RPMI7951 (cell line): ENCODE measurements around the gene UBXN10. TPM values are rescaled to one million over a fixed set of nuclear protein-coding genes. Genes with fewer than 3 reads are reported as not detected.

Experiments
- DNase-seq: peaks from one replicate; pipeline ENCODE4 v3.0.0-alpha.2; 2012; ENCODE audit warnings: low read depth
- total RNA-seq: library from RNA; depleted of rRNA; stranded (reverse); fragments of >200 nt; shearing (Covaris generic); gene quantifications from 2 replicates; pipeline ENCODE4 v1.2.3, GENCODE V29; 2014; rRNA removed

UBXN10 gene, protein sequence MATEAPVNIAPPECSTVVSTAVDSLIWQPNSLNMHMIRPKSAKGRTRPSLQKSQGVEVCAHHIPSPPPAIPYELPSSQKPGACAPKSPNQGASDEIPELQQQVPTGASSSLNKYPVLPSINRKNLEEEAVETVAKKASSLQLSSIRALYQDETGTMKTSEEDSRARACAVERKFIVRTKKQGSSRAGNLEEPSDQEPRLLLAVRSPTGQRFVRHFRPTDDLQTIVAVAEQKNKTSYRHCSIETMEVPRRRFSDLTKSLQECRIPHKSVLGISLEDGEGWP
- total RNA-seq: 0.10 and 0.12 TPM in 2 replicates

GRCh38 chr1:20185834-20186782, at the start of gene UBXN10, which contains the start of gene PLA2G2C:
Gene UBXN10 (plus strand): TSS chr1:20186096. CDS start chr1:20190562, 4,466 bp downstream.
Gene PLA2G2C (minus strand): TSS chr1:20186518. CDS start chr1:20177363, 9,155 bp downstream.
- no peak for DNase-seq

DNA sequence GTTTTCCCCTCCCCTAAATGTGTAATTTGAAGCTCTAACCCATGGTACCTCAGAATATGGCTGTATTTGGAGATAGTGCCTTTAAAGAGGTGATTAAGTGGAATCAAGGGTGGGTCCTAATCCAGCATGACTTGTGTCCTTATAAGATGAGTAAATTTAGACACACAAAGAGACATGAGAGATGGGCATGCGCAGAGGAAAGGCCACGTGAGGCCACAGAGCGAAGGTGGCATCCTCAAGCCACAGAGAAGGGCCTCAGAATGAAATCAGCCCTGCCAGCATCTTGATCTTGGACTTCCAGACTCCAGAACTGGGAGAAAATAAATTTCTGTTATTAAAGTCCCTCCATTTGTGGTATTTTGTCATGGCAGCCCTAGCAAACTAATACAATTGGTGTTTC, 49.6 kb upstream of the UBXN10 start:
- no peak for DNase-seq

DNA sequence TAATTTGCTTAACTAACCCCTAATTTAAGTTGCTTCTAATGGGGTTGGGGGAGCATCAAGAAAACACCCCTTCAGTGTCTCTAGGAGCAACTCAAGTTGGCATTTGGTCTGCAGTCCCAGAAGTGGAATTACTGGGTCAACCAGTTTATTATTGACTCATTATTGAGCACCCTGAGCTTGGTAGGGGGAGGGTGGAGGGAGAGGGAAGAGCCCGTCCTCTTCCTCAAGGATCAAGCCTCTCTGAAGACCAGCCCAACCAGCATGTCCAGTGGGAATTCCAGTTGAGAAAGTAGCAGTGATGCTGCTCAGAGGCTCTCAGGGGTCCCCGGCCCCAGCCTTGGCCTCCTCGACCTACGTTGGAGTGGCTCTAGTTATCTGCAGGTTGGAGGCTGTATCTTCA, 48.8 kb upstream of the UBXN10 start:
- no peak for DNase-seq

GRCh38 chr1:20137604-20138003, 48.3 kb upstream of the UBXN10 start:
- DNase-seq: no peak

DNA sequence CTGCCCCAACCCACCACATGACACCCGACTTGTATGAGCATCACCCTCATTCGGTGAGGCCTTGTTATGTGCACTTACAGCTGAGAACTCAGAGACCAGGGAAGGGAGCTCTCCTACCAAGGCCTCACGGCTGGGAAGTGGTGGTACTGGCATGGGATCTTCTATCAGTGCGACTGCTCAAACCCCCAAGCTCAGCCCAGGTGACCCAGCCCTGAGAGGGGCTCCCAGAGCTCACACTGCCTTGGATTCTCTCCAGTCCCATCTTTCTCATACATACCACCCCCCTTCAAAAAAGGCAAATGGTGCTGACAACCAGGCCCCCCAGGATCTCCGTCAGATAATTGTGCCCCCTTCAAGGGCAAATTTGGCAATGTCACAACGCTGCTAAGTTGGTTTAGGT, 47.5 kb upstream of the UBXN10 start:
- no peak for DNase-seq

DNA sequence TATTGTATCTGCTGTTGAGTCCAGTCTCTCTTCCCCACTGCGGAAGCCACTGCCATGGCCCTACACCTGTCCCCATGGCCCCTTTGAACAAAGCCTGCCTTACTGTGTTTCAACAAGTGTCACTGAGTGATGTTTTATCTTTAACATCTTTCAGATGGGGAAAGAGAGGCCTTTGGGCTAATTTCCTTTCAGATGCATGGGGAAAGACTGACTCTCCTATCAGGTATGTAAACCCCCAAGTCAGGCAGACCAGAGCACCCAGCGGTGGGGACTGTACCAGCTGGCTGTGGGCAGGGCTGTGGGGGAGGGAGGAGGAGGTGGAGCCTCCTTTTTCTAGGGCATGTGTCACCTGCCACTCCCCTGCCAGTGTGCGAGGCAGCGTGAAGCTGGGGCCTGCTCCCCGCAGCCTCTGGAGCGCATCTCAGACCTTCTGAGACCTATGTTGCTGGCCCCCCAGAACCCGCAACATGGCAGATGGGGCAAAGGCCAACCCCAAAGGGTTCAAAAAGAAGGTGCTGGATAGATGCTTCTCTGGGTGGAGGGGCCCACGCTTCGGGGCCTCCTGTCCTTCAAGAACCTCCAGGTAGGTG, 46.8 kb upstream of the UBXN10 start, which contains the start of gene PLA2G2F:
Gene PLA2G2F (plus strand): TSS at position 363 of the 590 bp plus-strand sequence. CDS start 105 bp downstream, at position 468.
- DNase-seq: no peak

DNA sequence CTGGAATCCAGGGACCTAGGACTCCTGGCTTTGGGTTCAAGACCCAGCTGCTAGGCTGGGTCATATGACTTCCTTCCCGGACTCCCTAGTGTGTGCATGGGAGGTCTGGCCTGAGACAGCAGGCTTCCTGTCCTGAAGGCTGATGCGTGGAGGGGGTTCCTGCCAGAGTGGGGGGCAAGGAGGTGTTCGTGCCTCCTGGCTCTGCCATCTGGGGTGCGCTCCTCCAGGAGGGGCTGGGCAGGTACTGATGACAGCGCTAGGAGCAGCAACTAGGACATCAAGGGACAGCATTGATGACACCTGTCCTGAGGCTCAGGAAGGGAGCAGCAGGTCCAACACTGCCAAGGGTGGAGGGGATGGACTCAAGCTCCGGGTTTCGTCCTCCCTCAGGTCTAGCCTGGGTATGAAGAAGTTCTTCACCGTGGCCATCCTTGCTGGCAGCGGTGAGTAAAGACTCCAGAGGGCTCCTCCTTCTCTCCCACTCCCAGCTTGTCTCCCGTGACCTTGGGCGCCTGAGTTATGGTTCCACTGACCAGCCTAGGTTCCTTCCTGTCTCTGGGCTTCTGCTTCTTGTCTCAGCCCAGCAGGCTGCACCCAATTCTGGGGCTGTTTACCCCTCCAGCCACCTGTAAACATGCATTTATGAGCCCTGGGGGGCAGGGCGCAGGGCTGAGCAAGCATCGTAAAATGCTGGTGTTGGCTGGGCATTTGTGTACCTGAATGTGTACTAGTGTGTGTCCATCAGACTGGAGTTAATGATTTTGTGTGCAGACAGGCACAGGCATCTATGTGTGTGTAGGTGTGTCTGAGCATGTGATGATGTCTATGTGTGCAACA, 45.9 kb upstream of the UBXN10 start:
- DNase-seq: no peak

GRCh38 chr1:20141001-20141400, 44.9 kb upstream of the UBXN10 start:
- DNase-seq: no peak

DNA sequence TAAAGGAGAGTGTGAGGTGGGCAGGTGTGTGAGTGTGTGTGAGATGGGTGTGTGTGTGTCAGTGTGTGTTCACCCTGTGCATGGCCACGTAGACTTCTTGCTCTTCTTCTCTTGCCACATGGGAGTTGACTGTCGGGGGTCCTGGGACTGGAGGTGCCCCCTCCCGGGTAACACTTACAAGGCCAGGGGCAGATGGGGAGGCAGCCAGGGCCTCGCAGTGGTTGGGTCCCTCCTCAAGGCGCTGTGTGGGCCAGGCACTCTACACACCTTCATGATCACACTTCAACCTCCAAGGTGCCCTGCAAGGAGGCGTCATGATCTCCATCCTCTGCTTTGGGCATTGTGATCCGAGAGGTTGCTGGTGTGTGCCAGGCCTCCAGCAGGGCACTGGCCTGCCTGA, 44.4 kb upstream of the UBXN10 start:
- DNase-seq: no peak

GRCh38 chr1:20142001-20142710, 43.7 kb upstream of the UBXN10 start:
- DNase-seq: no peak

DNA sequence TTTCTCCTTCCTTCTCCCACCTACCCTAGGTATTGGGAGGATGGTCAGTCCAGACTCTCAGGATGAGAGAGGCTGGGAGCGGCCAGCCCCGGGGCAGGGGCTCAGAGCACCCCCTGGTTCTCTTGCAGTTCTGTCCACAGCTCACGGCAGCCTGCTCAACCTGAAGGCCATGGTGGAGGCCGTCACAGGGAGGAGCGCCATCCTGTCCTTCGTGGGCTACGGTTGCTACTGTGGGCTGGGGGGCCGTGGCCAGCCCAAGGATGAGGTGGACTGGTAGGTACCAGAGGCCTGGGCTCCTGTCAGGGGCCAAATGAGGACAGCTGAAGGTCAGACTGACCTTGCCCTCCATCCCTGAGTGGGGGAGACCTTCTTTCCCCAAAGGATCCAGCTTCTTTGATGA, 42.6 kb upstream of the UBXN10 start:
- DNase-seq: no peak

GRCh38 chr1:20143734-20144565, 41.9 kb upstream of the UBXN10 start:
- DNase-seq: no peak

DNA sequence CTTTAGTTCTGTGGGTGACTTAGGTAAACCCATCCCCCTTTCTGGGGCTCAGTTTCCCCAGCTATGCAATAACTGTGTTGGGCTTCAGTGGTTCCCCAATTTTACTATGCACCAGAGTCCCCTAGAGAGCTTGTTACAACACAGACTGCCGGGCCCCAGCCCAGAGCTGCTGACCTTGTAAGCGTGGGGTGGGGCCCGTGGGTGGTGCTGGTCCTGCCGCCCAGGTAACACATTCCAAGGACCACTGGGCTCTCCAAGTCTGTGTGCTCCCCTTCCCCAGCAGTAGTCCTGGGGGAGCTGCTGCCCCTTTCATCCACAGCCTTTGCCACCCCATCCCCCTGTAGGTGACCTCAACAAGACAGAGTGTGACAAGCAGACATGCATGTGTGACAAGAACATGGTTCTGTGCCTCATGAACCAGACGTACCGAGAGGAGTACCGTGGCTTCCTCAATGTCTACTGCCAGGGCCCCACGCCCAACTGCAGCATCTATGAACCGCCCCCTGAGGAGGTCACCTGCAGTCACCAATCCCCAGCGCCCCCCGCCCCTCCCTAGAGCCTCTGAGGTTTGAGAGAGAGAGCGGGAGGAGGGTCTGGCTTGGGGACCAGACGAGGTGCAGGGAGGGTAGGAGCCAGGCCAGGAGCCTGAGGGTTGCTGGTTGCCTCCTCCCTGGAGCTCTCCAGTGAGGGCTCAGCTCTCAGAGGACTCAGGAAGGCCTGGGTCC, 37.9 kb upstream of the UBXN10 start:
- DNase-seq: no peak

DNA sequence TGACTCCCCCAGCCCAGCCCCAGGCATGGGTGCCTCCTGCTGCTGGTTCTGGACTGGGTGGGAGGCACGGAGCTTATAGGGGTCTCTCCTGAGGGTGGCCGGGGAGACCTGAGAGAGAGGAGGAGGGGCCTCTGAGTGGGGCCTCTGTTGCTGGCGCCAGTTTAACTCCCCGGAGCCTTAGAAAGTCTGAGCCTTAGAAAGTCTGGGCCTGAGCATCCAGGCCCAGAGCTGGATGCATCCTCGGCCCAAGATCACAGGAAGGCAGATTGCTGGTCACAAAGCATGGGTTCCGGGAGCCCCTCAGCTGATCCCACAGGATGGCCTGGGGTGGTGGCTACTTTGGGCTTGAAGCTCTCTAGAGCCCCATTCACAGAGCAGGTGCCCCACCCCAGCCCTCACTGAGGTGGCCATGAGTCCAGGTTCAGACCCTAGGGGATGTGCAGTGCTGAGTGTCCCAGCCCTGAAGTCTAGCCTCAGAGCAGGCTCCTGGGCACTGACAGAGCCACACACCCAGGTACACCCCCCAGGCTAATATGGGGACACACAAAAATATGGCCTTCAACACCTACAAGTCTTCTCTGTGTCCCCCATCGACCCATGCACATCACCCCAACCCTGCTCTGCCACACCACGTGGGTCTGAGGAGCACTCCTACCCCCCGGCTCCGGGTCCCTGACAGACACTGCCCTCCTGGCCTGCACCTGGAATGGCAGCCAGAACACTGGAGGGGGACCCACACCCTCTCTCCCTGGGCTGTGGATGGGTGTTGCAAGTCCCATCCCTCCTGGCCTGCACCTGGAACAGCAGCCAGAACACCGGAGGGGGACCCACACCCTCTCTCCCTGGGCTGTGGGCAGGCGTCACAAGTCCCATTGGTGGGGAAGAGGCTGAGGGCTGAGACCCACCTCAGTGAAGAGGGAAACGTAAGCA, 37.1 kb upstream of the UBXN10 start:
- no peak for DNase-seq

- no peak for DNase-seq
Observed at GRCh38 chr1:20149601-20150325, 36.1 kb upstream of the UBXN10 start.

DNA sequence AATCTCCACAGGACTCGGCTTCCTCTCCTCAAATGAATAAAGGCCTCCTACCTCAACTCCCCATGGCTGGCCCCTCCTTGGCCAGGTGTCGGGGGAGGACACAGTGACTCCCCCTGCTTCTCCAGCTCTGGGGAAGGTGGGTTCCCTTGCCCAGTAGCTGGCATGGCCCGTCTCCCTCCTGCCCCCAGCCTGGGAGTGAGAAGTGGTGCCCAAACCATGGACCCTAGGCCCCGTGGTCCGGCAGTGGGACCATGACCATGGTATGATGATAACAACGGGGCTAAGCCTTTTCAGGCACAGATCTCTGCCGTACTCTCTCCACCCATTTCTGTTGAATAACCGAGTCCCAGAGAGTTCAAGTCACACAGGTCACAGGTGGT, 35.6 kb upstream of the UBXN10 start:
- DNase-seq: no peak

DNA sequence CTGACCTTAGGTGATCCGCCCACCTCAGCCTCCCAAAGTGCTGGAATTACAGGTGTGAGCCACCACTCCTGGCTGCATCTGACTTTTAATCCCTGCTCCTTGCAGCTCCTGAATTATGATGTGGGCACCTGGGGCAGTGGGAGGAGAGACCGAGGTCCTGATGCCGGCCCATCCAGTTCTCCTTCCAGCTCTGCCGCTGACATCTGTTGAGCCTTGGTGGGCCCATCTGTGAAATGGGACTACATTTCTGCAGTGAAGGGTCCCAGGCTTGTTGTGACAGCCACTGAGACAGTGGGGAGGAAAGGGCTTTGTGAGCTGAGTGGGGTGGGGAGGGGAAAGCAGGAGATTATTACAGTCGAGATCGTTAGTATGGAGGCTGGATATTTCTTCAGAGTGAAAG, 34.9 kb upstream of the UBXN10 start:
- no peak for DNase-seq
